Measurements from ENCODE around the gene AGR3.

Gene AGR3

DNA sequence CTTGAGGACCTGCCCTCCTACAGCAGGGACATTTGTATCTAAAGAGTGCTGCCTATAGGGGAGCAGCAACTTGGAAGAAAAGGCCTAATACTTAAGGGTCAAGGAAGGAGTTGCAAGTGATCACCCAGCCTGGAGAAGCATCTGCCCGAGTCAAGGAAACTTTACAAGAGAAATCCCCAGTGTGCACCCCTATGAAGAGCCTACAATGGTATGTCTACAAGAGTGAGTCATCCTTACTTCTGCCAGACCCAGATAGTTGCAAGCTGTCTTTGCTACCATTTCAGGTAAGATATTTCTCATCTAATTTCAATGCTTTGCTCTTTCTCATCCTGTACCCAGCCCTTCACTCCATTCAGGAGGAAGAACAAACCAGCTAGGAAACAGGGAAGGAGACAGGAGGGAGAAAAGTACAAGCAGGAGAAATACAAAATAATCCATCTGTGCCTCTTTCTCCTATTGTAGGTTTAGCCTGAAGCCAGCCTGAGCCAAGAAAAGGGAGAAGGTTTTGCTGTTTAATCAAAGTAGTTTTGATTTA is 34.4 kb upstream of the AGR3 start:
- Histone ChIP-seq H3K4me1 (ENCODE audit: insufficient read depth, low read length) (peaks cover 15% of the 10 kb centered on the region; the same call in 1 of the 2 replicates), H3K27me3 (ENCODE audit: insufficient read depth, low read length) (no peaks in the 10 kb centered on the region), H3K9ac (ENCODE audit: low read depth, low read length) (no peak overlapping the region; the same call in 1 of the 2 replicates), H3K27ac (ENCODE audit: low read length) (no peak overlapping the region), H3K4me3 (ENCODE audit: low read length) (no peak overlapping the region), H3K9me3 (ENCODE audit: insufficient read depth, low read depth, low read length) (no peaks in the 10 kb centered on the region), H3K36me3 (ENCODE audit: insufficient read depth, low read depth, low read length) (no peaks in the 10 kb centered on the region)

- no peaks in the 10 kb centered on the region for H3K36me3 ChIP-seq (ENCODE audit: insufficient read depth, low read depth, low read length)
- H3K9ac ChIP-seq (ENCODE audit: low read depth, low read length), result no peak overlapping the region
- H3K4me3 ChIP-seq (ENCODE audit: low read length), result no peak overlapping the region
- no peaks in the 10 kb centered on the region for H3K9me3 ChIP-seq (ENCODE audit: insufficient read depth, low read depth, low read length)
- no peaks in the 10 kb centered on the region for H3K27me3 ChIP-seq (ENCODE audit: insufficient read depth, low read length)
- no peak overlapping the region for H3K27ac ChIP-seq (ENCODE audit: low read length)
- peaks cover 15% of the 10 kb centered on the region; the same call in 1 of the 2 replicates for H3K4me1 ChIP-seq (ENCODE audit: insufficient read depth, low read length)
Measured at GRCh38 chr7:16915405-16915804, 33.6 kb upstream of the AGR3 start.

- Histone ChIP-seq H3K9me3 (ENCODE audit: insufficient read depth, low read depth, low read length) (no peaks in the 10 kb centered on the region), H3K36me3 (ENCODE audit: insufficient read depth, low read depth, low read length) (no peaks in the 10 kb centered on the region), H3K9ac (ENCODE audit: low read depth, low read length) (no peak overlapping the region), H3K4me1 (ENCODE audit: insufficient read depth, low read length) (peaks cover 15% of the 10 kb centered on the region; the same call in 1 of the 2 replicates), H3K27ac (ENCODE audit: low read length) (no peak overlapping the region), H3K27me3 (ENCODE audit: insufficient read depth, low read length) (no peaks in the 10 kb centered on the region), H3K4me3 (ENCODE audit: low read length) (no peak overlapping the region)
Measured at GRCh38 chr7:16914771-16915170, 33.0 kb upstream of the AGR3 start.

DNA sequence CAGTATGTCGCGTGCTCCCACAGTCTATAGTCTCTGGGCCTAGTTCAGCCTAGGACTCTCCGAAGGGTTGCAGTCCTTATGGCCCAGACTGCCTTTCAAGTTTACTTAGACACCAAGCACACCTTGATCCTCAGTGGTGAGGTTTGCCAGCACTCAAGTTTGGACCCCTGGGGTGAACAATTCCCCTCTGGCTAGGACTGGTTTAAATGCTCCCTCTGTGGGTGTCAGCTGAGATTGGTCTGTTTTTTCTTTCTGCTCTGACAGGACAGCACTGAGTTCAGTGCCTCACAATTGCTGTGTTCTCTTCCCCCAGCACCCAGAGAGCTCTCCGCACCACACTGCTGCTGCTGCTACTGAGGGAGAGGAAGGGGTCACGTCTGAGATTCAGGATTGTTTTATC is 31.9 kb upstream of the AGR3 start:
- H3K4me1 ChIP-seq (ENCODE audit: insufficient read depth, low read length), result peaks cover 15% of the 10 kb centered on the region; the same call in 1 of the 2 replicates
- no peaks in the 10 kb centered on the region for H3K36me3 ChIP-seq (ENCODE audit: insufficient read depth, low read depth, low read length)
- no peak overlapping the region for H3K27ac ChIP-seq (ENCODE audit: low read length)
- H3K4me3 ChIP-seq (ENCODE audit: low read length), result no peak overlapping the region
- no peaks in the 10 kb centered on the region for H3K9me3 ChIP-seq (ENCODE audit: insufficient read depth, low read depth, low read length)
- H3K9ac ChIP-seq (ENCODE audit: low read depth, low read length), result no peak overlapping the region
- no peaks in the 10 kb centered on the region for H3K27me3 ChIP-seq (ENCODE audit: insufficient read depth, low read length)

- Histone ChIP-seq H3K4me3 (ENCODE audit: low read length) (no peak overlapping the region), H3K27me3 (ENCODE audit: insufficient read depth, low read length) (no peaks in the 10 kb centered on the region), H3K4me1 (ENCODE audit: insufficient read depth, low read length) (peaks cover 15% of the 10 kb centered on the region; the same call in 1 of the 2 replicates), H3K9me3 (ENCODE audit: insufficient read depth, low read depth, low read length) (no peaks in the 10 kb centered on the region), H3K36me3 (ENCODE audit: insufficient read depth, low read depth, low read length) (no peaks in the 10 kb centered on the region), H3K27ac (ENCODE audit: low read length) (no peak overlapping the region), H3K9ac (ENCODE audit: low read depth, low read length) (no peak overlapping the region)
Measured at GRCh38 chr7:16912540-16912939, 30.8 kb upstream of the AGR3 start.

DNA sequence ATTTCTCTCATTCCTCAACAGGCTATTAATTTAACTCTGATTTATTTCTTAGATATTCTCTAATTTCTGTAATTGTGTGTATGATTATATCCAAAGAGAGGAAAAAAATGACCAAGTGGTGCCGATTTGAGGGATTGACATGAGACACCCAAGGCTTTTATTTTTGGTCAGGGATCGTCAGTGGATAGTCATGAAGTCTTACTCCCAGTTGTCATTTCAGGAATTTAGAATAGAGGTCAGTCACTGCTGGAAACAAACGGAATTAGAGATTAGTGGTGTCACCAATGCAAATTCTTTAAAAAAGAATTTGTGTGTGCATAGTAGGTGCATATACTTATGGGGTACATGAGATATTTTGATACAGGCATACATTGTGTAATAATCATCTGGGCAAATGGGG is 26.8 kb upstream of the AGR3 start:
- no peaks in the 10 kb centered on the region for H3K27me3 ChIP-seq (ENCODE audit: insufficient read depth, low read length)
- no peaks in the 10 kb centered on the region for H3K9me3 ChIP-seq (ENCODE audit: insufficient read depth, low read depth, low read length)
- H3K36me3 ChIP-seq (ENCODE audit: insufficient read depth, low read depth, low read length), result no peaks in the 10 kb centered on the region
- H3K27ac ChIP-seq (ENCODE audit: low read length), result no peak overlapping the region
- no peak overlapping the region for H3K9ac ChIP-seq (ENCODE audit: low read depth, low read length)
- no peak overlapping the region for H3K4me3 ChIP-seq (ENCODE audit: low read length)
- H3K4me1 ChIP-seq (ENCODE audit: insufficient read depth, low read length), result peaks cover 16% of the 10 kb centered on the region; the same call in 1 of the 2 replicates

- H3K27me3 ChIP-seq (ENCODE audit: insufficient read depth, low read length), result no peaks in the 10 kb centered on the region
- H3K4me3 ChIP-seq (ENCODE audit: low read length), result peak overlapping the region; percentile 40
- H3K9ac ChIP-seq (ENCODE audit: low read depth, low read length), result 0 out of 2 replicates have a peak overlapping the region, but pooled peaks have one; percentile 16
- no peak overlapping the region for H3K27ac ChIP-seq (ENCODE audit: low read length)
- no peaks in the 10 kb centered on the region for H3K9me3 ChIP-seq (ENCODE audit: insufficient read depth, low read depth, low read length)
- no peaks in the 10 kb centered on the region for H3K36me3 ChIP-seq (ENCODE audit: insufficient read depth, low read depth, low read length)
- peaks cover 16% of the 10 kb centered on the region; the same call in 1 of the 2 replicates for H3K4me1 ChIP-seq (ENCODE audit: insufficient read depth, low read length)
Measured at GRCh38 chr7:16905300-16906044, 23.7 kb upstream of the AGR3 start.

- H3K36me3 ChIP-seq (ENCODE audit: insufficient read depth, low read depth, low read length), result no peaks in the 10 kb centered on the region
- H3K9ac ChIP-seq (ENCODE audit: low read depth, low read length), result no peak overlapping the region
- H3K4me1 ChIP-seq (ENCODE audit: insufficient read depth, low read length), result peaks cover 16% of the 10 kb centered on the region; the same call in 1 of the 2 replicates
- H3K4me3 ChIP-seq (ENCODE audit: low read length), result no peak overlapping the region
- H3K27ac ChIP-seq (ENCODE audit: low read length), result no peak overlapping the region
- H3K27me3 ChIP-seq (ENCODE audit: insufficient read depth, low read length), result no peaks in the 10 kb centered on the region
- no peaks in the 10 kb centered on the region; the same call in 1 of the 2 replicates for H3K9me3 ChIP-seq (ENCODE audit: insufficient read depth, low read depth, low read length)
Measured at GRCh38 chr7:16904076-16904475, 22.3 kb upstream of the AGR3 start.

GRCh38 chr7:16900209-16900768 is 18.5 kb upstream of the AGR3 start:
- peaks cover 10% of the 10 kb centered on the region; the same call in 1 of the 2 replicates for H3K4me1 ChIP-seq (ENCODE audit: insufficient read depth, low read length)
- no peaks in the 10 kb centered on the region for H3K36me3 ChIP-seq (ENCODE audit: insufficient read depth, low read depth, low read length)
- H3K9ac ChIP-seq (ENCODE audit: low read depth, low read length), result no peak overlapping the region
- peaks cover 10% of the 10 kb centered on the region for H3K9me3 ChIP-seq (ENCODE audit: insufficient read depth, low read depth, low read length)
- no peaks in the 10 kb centered on the region for H3K27me3 ChIP-seq (ENCODE audit: insufficient read depth, low read length)
- no peak overlapping the region for H3K27ac ChIP-seq (ENCODE audit: low read length)
- no peak overlapping the region for H3K4me3 ChIP-seq (ENCODE audit: low read length)

DNA sequence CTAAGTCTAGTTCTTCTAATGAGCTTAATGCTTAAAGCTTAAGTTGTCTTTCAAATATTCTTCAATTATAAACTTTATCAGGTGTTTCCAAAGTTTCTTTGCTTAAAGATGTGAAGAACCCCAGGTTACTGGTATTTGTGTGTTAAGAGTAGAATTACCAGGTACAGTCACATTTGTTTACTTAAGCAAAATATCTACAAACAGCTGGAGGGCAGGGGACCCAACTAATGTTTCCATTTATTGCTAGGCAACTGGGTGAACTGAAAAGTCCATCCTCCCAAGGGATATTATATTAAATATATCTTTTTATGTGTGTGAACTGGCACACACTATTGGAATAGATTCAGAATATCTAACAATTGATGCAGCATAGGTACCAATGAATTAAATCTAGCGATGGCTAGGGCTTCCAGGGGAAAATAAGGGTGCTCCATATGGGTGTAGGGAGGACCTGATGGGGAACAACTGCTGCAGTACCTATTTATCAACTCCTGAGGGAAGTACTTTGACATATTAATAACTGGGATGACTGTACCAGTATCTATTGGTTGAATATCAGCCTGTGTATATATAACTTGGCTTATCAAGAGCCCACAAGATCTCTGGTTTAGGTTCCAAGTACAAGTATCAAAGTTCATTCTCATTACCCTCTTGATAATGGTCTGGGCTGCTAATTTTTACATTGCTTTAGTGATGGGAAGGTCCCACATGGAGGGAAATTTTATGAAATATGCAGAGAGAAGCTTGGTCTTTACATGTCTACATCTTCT is 10.3 kb upstream of the AGR3 start:
- H3K4me1 ChIP-seq (ENCODE audit: insufficient read depth, low read length), result no peaks in the 10 kb centered on the region
- no peak overlapping the region for H3K4me3 ChIP-seq (ENCODE audit: low read length)
- no peaks in the 10 kb centered on the region for H3K27me3 ChIP-seq (ENCODE audit: insufficient read depth, low read length)
- H3K27ac ChIP-seq (ENCODE audit: low read length), result no peak overlapping the region
- no peaks in the 10 kb centered on the region for H3K9me3 ChIP-seq (ENCODE audit: insufficient read depth, low read depth, low read length)
- no peak overlapping the region for H3K9ac ChIP-seq (ENCODE audit: low read depth, low read length)
- no peaks in the 10 kb centered on the region for H3K36me3 ChIP-seq (ENCODE audit: insufficient read depth, low read depth, low read length)

DNA sequence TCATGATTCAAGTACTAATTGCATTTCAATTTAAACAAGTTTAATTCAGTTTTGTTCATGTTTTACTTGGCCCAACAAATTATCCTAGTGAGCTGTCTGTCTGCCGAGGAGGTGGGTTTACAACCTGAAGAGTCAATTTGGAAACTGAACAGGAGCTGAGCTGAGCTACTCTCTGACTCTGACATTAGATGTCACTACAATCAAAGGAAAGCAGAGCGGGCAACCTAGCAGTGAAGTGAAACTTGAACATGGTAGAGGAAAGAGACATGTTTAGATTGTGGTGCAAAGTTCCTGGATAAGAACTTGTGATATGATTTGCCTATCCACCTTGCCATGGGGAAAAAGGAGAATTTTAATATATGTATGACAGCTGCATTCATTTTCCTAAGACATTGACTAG is 9.6 kb upstream of the AGR3 start:
- H3K9me3 ChIP-seq (ENCODE audit: insufficient read depth, low read depth, low read length), result no peaks in the 10 kb centered on the region
- no peak overlapping the region for H3K4me3 ChIP-seq (ENCODE audit: low read length)
- no peaks in the 10 kb centered on the region for H3K27me3 ChIP-seq (ENCODE audit: insufficient read depth, low read length)
- no peak overlapping the region for H3K27ac ChIP-seq (ENCODE audit: low read length)
- H3K9ac ChIP-seq (ENCODE audit: low read depth, low read length), result no peak overlapping the region
- H3K4me1 ChIP-seq (ENCODE audit: insufficient read depth, low read length), result no peaks in the 10 kb centered on the region
- no peaks in the 10 kb centered on the region for H3K36me3 ChIP-seq (ENCODE audit: insufficient read depth, low read depth, low read length)

All from iPS-20b (cell line).